ENCODE measurements around the gene NDUFA7.

DNA sequence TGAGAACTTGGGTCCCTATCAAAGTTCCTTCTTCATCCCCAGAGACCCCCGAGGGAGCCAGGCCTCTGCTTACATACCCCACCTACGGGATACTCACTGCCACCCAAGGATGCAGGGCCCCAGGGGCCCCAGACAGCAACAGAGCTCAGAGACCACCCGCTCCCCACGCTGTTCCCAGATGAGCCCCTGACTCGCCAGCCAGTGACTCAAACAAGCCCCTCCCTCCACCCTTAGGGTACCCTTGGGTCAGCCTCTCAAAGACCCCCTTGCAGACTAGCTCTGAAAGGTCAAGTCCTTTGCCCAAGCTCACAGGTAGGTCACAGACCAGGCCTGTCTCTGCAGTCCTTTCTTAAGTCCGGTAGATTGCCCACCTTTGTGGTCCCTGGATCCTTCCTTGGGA lies 58.7 kb downstream of the NDUFA7 start:
- TF ChIP-seq, protein P1, sequence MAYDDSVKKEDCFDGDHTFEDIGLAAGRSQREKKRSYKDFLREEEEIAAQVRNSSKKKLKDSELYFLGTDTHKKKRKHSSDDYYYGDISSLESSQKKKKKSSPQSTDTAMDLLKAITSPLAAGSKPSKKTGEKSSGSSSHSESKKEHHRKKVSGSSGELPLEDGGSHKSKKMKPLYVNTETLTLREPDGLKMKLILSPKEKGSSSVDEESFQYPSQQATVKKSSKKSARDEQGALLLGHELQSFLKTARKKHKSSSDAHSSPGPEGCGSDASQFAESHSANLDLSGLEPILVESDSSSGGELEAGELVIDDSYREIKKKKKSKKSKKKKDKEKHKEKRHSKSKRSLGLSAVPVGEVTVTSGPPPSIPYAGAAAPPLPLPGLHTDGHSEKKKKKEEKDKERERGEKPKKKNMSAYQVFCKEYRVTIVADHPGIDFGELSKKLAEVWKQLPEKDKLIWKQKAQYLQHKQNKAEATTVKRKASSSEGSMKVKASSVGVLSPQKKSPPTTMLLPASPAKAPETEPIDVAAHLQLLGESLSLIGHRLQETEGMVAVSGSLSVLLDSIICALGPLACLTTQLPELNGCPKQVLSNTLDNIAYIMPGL (CRISPR knock-in tag; IDR thresholded peaks at IDR 0.05) = no peak
- TF ChIP-seq, protein P2, sequence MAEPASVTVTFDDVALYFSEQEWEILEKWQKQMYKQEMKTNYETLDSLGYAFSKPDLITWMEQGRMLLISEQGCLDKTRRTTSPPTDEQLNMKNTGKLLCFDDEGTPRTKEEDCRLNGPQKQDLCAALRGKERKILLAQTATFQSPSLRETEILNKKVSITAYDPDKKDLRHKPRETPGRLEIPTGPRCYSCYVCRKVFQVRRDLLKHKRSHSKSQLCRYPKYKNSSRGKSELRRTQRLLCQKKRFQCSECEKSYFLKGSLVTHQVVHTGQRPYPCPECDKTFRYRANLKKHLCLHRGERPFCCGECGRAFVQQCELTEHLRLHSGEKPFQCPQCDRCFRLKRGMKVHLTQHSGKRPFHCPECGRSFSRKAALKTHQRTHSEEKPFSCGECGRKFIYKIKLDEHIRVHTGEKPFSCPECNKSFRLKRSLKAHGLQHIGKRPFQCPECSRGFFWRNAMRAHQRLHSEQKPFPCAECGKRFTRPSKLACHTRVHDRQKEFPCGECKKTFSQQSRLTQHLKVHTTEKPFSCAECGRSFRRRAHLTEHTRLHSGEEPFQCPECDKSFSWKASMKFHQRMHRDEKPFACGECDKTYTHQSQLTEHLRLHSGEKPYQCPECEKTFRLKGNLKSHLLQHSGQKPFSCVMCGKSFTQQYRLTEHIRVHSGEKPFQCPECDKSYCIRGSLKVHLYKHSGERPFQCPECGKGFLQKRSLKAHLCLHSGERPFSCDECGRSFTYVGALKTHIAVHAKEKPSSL (CRISPR knock-in tag; conservative IDR thresholded peaks at IDR 0.05) = no peak
- TF ChIP-seq, protein P3, sequence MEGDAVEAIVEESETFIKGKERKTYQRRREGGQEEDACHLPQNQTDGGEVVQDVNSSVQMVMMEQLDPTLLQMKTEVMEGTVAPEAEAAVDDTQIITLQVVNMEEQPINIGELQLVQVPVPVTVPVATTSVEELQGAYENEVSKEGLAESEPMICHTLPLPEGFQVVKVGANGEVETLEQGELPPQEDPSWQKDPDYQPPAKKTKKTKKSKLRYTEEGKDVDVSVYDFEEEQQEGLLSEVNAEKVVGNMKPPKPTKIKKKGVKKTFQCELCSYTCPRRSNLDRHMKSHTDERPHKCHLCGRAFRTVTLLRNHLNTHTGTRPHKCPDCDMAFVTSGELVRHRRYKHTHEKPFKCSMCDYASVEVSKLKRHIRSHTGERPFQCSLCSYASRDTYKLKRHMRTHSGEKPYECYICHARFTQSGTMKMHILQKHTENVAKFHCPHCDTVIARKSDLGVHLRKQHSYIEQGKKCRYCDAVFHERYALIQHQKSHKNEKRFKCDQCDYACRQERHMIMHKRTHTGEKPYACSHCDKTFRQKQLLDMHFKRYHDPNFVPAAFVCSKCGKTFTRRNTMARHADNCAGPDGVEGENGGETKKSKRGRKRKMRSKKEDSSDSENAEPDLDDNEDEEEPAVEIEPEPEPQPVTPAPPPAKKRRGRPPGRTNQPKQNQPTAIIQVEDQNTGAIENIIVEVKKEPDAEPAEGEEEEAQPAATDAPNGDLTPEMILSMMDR (IDR thresholded peaks at IDR 0.05) = no peak
- no peak for TF ChIP-seq SP1 (CRISPR knock-in tag; conservative IDR thresholded peaks at IDR 0.05)

Data from WTC11 (cell line).